K562 (cell line): ENCODE measurements around the gene FRMD4A. TPM values are rescaled to one million over a fixed set of nuclear protein-coding genes. Genes with fewer than 3 reads are reported as not detected.

ENCODE experiments used
- ATAC-seq: fragments of 200-7000 bp; cut with Tn5 transposase; 3 replicates; pipeline ENCODE4 v1.9.1; 2020; ENCODE audit warnings: moderate library complexity
- BruUV-seq: library from RNA; stranded (reverse); fragments of 400-500 nt; replicated peaks from 2 replicates; lab custom pipeline; 2021; lab: Mats Ljungman, UMichigan
- CTCF ChIA-PET: fragments of 300-600 bp; formaldehyde crosslinking; extraction: SDS; loops from one replicate; lab custom pipeline; 2021; ENCODE audit warnings: low intra/inter-chr PET ratio; lab: Yijun Ruan, JAX
- POLR2A ChIA-PET: fragments of 300-600, 350-650 bp; sonication (Branson Sonifier 250); formaldehyde crosslinking; extraction: SDS; loops from one replicate; lab custom pipeline; 2021; ENCODE audit warnings: antibody characterized with exemption, inconsistent platforms; lab: Yijun Ruan, JAX
- DNase-seq, 4 experiments: peaks; one replicate each; pipeline versions ENCODE4 v3.0.0 to v3.0.0-alpha.2; 2011 to 2018; ENCODE audit warnings: low spot score in 3 of 4, mixed read lengths in 3 of 4; ENCODE audit errors: extremely low read depth in 1 of 4
- FAIRE-seq: peaks from 2 replicates; lab custom pipeline; 2011; peaks lifted over from hg19 to GRCh38; lab: Jason Lieb, UNC
- H2AFZ ChIP-seq: 2 replicates; pipeline ENCODE4 v1.6.0; 2011; ENCODE audit warnings: low read depth, low read length, control low read depth, inconsistent platforms
- H3K27ac ChIP-seq: fragments of 200-600 bp; 3 replicates; pipeline ENCODE4 v1.8.0; 2011; ENCODE audit warnings: low read depth, mild to moderate bottlenecking, control low read depth, inconsistent platforms, low read length, moderate library complexity, mixed read lengths; ENCODE audit errors: extremely low read depth
- H3K27me3 ChIP-seq, 2 experiments: fragments of 300-600 bp in 1 of 2; 2 replicates in 1 of 2; 3 replicates in 1 of 2; pipeline versions ENCODE4 v1.6.0 to v1.8.0; 2011; ENCODE audit warnings: inconsistent platforms in 2 of 2, low read length in 2 of 2, mild to moderate bottlenecking in 1 of 2, mixed read lengths in 1 of 2, moderate library complexity in 1 of 2; ENCODE audit not compliant: control insufficient read depth in 2 of 2, insufficient read depth in 2 of 2
- H3K36me3 ChIP-seq: fragments of 300-600 bp; 3 replicates; pipeline ENCODE4 v1.8.0; 2011; ENCODE audit warnings: mild to moderate bottlenecking, low read length, inconsistent platforms; ENCODE audit not compliant: control insufficient read depth, insufficient read depth
- H3K4me1 ChIP-seq, 2 experiments: fragments of 200-600 bp in 1 of 2; replicated peaks in 1 of 2; 2 replicates in 1 of 2; 3 replicates in 1 of 2; pipeline versions ENCODE4 v1.5.1 to v1.8.0; 2011; ENCODE audit warnings: inconsistent platforms in 2 of 2, low read length in 2 of 2, mild to moderate bottlenecking in 1 of 2, mixed read lengths in 1 of 2, moderate library complexity in 1 of 2; ENCODE audit not compliant: control insufficient read depth in 2 of 2, insufficient read depth in 2 of 2
- H3K4me2 ChIP-seq: 2 replicates; pipeline ENCODE4 v1.6.1; 2011; ENCODE audit warnings: low read length, control low read depth, inconsistent platforms, mixed read lengths; ENCODE audit not compliant: insufficient read depth
- H3K4me3 ChIP-seq: fragments of 200-600 bp; sonication (generic), shearing (Covaris generic); 2 replicates; pipeline ENCODE4 v1.5.1; 2016; ENCODE audit warnings: control low read depth, inconsistent platforms
- H3K79me2 ChIP-seq: fragments of 200-600 bp; 3 replicates; pipeline ENCODE4 v1.8.0; 2011; ENCODE audit warnings: low read length, inconsistent platforms; ENCODE audit not compliant: control insufficient read depth, insufficient read depth
- H3K9ac ChIP-seq, 2 experiments: 2 replicates each; pipeline versions ENCODE4 v1.6.0 to v1.6.1; 2011; ENCODE audit warnings: low read depth in 2 of 2, low read length in 2 of 2, control low read depth in 1 of 2, inconsistent platforms in 1 of 2, mild to moderate bottlenecking in 1 of 2, mixed read lengths in 1 of 2; ENCODE audit not compliant: insufficient read depth in 1 of 2
- H3K9me1 ChIP-seq: one replicate; pipeline ENCODE4 v1.6.0; 2011; ENCODE audit warnings: inconsistent platforms, mild to moderate bottlenecking, low read length, moderate library complexity; ENCODE audit not compliant: control insufficient read depth, insufficient read depth
- H3K9me3 ChIP-seq: replicated peaks from 2 replicates; pipeline ENCODE4 v1.5.1; 2011; ENCODE audit warnings: low read depth, low read length, inconsistent platforms; ENCODE audit not compliant: control insufficient read depth, insufficient read depth
- H4K20me1 ChIP-seq: replicated peaks from 2 replicates; pipeline ENCODE4 v1.6.1; 2011; ENCODE audit warnings: low read length, inconsistent platforms, mixed read lengths; ENCODE audit not compliant: control insufficient read depth, insufficient read depth
- ARID4B ChIP-seq: sonication (generic); formaldehyde crosslinking; IDR thresholded peaks from 2 replicates; pipeline ENCODE4 v1.8.0; 2022; ENCODE audit warnings: mild to moderate bottlenecking, missing genetic modification reagents
- KLF6 ChIP-seq: fragments of 250-450 bp; sonication (Bioruptor Pico); IDR thresholded peaks from 2 replicates; pipeline ENCODE4 v1.4.0; 2020; ENCODE audit warnings: mild to moderate bottlenecking, moderate library complexity, borderline replicate concordance
- SRF ChIP-seq, 2 experiments: fragments of 250-450, 450-650 bp in 1 of 2; sonication (Bioruptor Pico) in 1 of 2; sonication (generic) in 1 of 2; formaldehyde crosslinking; IDR thresholded peaks; 2 replicates each; pipeline versions ENCODE4 v1.5.0 to v1.5.1; 2020 to 2022; ENCODE audit warnings: mild to moderate bottlenecking in 1 of 2, missing genetic modification reagents in 1 of 2
- WGBS: fragments of 100-300 bp; shearing (Covaris generic); methylation state at CpG from one replicate; pipeline ENCODE4 v1.1.6; 2016; ENCODE audit warnings: low coverage, mixed read lengths; ENCODE audit not compliant: insufficient coverage; ENCODE audit errors: missing lambda C conversion rate; 5-methylcytosine and 5-hydroxymethylcytosine counted together
- in situ Hi-C: fragments of 300-500 bp; cut with MboI; formaldehyde crosslinking; loops from 4 replicates; pipeline ENCODE4 v1.15.0; 2018; ENCODE audit warnings: inconsistent platforms, mixed read lengths
- intact Hi-C: fragments of 100-400 bp; cut with micrococcal nuclease; formaldehyde crosslinking; loops from 2 replicates; pipeline ENCODE4 v1.14.2; 2022
- polyA plus RNA-seq, 8 experiments: library from polyadenylated mRNA; depleted of rRNA in 4 of 8; stranded (reverse) in 5 of 8; unstranded in 3 of 8; fragments of >200 nt; fragmentation: Nextera tagmentation in 2 of 8; fragmentation: Illumina TruSeq in 1 of 8; extraction: Ambion mirVana in 2 of 8; extraction: Trizol in 1 of 8; gene quantifications; 2 replicates each; pipeline versions ENCODE4 v1.2.1 to v1.2.3, GENCODE V29; 2011 to 2014; ENCODE audit warnings: inconsistent platforms in 1 of 8, missing spikeins in 1 of 8
- total RNA-seq, 7 experiments: library from RNA; depleted of rRNA in 6 of 7; stranded (reverse); fragments of >200 nt in 6 of 7; fragmentation: Illumina TruSeq in 2 of 7; extraction: Trizol in 2 of 7; gene quantifications; 2 replicates each; pipeline versions ENCODE4 v1.2.1 to v1.2.3, GENCODE V29; 2011 to 2021; ENCODE audit warnings: low replicate concordance in 1 of 7
- TF ChIP-seq, protein P1 (sequence below): fragments of 250-450 bp; sonication (Bioruptor Pico); IDR thresholded peaks from 2 replicates; pipeline ENCODE4 v1.5.1; 2021; ENCODE audit warnings: mild to moderate bottlenecking
- TF ChIP-seq, protein P2 (sequence below): sonication (generic); formaldehyde crosslinking; IDR thresholded peaks from 2 replicates; pipeline ENCODE4 v1.8.1; 2022; ENCODE audit warnings: missing genetic modification reagents

FRMD4A gene
- total and polyA plus RNA-seq, 9 of the 15 experiments (the other 6 are each of a cell fraction or from before 2014, with no cell fraction given) = 0.80 to 5.2 (median 3.0) TPM

- Histone ChIP-seq H4K20me1 (peaks cover 4% of the 10 kb centered on the region; the same call in 1 of the 2 replicates), H3K4me1 (no peaks in the 10 kb centered on the region), H3K4me2 (no peak overlapping the region)
- FAIRE-seq = no peak
- no peak for TF ChIP-seq KLF6
- TF ChIP-seq, protein P1, sequence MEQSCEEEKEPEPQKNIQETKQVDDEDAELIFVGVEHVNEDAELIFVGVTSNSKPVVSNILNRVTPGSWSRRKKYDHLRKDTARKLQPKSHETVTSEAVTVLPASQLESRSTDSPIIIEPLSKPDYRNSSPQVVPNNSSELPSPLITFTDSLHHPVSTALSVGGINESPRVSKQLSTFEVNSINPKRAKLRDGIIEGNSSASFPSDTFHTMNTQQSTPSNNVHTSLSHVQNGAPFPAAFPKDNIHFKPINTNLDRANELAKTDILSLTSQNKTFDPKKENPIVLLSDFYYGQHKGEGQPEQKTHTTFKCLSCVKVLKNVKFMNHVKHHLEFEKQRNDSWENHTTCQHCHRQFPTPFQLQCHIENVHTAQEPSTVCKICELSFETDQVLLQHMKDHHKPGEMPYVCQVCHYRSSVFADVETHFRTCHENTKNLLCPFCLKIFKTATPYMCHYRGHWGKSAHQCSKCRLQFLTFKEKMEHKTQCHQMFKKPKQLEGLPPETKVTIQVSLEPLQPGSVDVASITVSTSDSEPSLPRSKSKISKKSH (CRISPR knock-in tag) = no peak
- no peak for TF ChIP-seq ARID4B (CRISPR knock-in tag)
- TF ChIP-seq, protein P2, sequence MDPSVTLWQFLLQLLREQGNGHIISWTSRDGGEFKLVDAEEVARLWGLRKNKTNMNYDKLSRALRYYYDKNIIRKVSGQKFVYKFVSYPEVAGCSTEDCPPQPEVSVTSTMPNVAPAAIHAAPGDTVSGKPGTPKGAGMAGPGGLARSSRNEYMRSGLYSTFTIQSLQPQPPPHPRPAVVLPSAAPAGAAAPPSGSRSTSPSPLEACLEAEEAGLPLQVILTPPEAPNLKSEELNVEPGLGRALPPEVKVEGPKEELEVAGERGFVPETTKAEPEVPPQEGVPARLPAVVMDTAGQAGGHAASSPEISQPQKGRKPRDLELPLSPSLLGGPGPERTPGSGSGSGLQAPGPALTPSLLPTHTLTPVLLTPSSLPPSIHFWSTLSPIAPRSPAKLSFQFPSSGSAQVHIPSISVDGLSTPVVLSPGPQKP = no peak
- no peak for TF ChIP-seq SRF (CRISPR knock-in tag; IDR thresholded peaks at IDR 0.05)
- TF ChIP-seq, all 486 proteins: peak for 0
- no peak overlapping the region for H3K4me3 ChIP-seq
- H3K27me3 ChIP-seq = peaks cover 4 to 42% of the 10 kb centered on the region in 2 experiments; a peak in 3 of 5 replicates
- ChIA-PET POLR2A (interaction anchor here (0.6 kb wide), 1 partner anchor 10 kb away, joined by 3 read pairs; no protein-coding TSS in a partner anchor), CTCF (no interaction called here)
- no peaks in the 10 kb centered on the region for H3K9me1 ChIP-seq
- H3K27ac ChIP-seq = no peak overlapping the region
- no peak for DNase-seq
- no peaks in the 10 kb centered on the region for H3K79me2 ChIP-seq
- H3K9ac ChIP-seq = no peak overlapping the region
- intact Hi-C loops (no loop called here), in situ Hi-C loops (no loop called here)
- no peak overlapping the region for H2AFZ ChIP-seq
- no peaks in the 10 kb centered on the region for H3K36me3 ChIP-seq
- 3% methylated on average over 4 of the region's 4 CpGs for WGBS
- ATAC-seq = no peak
- H3K9me3 ChIP-seq = no peaks in the 10 kb centered on the region
- BruUV-seq = no TSS peak
These were observed 357.0 kb downstream of the FRMD4A start for GRCh38 chr10:13973742-13974141.
